Nucleus accumbens (tissue), 56 donors: ENCODE measurements around the gene UPF2.
A peak's percentile ranks its signal among the peaks of the same experiment; 100 is the strongest.
"Not testable (repeated sequence)": the region's sequence is repeated elsewhere in the genome, so short reads cannot be mapped to it uniquely, and the experiment has no call there.

Experiments
- DNase-seq, 56 donors: peaks; one replicate each; lab custom pipeline; 2025; lab: John Stamatoyannopoulos, UW

The UPF2 gene

GRCh38 chr10:11982253-11982652, 60.4 kb downstream of the UPF2 start:
- DNase-seq: no peak

- no peak for DNase-seq
These were observed 66.8 kb downstream of the UPF2 start for GRCh38 chr10:11975795-11976194.

- DNase-seq: not testable (repeated sequence)
These were observed 70.1 kb downstream of the UPF2 start for GRCh38 chr10:11972523-11972922.

- no peak for DNase-seq
These were observed 80.4 kb downstream of the UPF2 start for GRCh38 chr10:11962176-11962575.

GRCh38 chr10:11961771-11962170, 80.8 kb downstream of the UPF2 start:
- no peak for DNase-seq

- no peak for DNase-seq
These were observed 82.6 kb downstream of the UPF2 start for GRCh38 chr10:11959966-11960365.

GRCh38 chr10:11958956-11959355, 83.7 kb downstream of the UPF2 start:
- DNase-seq: no peak

- DNase-seq: no peak
These were observed 90.9 kb downstream of the UPF2 start for GRCh38 chr10:11951695-11952094.

- no peak for DNase-seq
These were observed 92.1 kb downstream of the UPF2 start for GRCh38 chr10:11950325-11951018.

- no peak for DNase-seq
These were observed 93.5 kb downstream of the UPF2 start for GRCh38 chr10:11949152-11949551.

GRCh38 chr10:11946652-11947051, 96.0 kb downstream of the UPF2 start:
- DNase-seq: no peak

- DNase-seq: no peak
These were observed 106.0 kb downstream of the UPF2 start for GRCh38 chr10:11936389-11937152.

GRCh38 chr10:11934262-11934661, 108.3 kb downstream of the UPF2 start:
- peak in 1 of 56 donors; percentile 4 for DNase-seq

GRCh38 chr10:11933577-11934223, 108.9 kb downstream of the UPF2 start:
- no peak for DNase-seq

GRCh38 chr10:11931038-11931437, 111.6 kb downstream of the UPF2 start:
- no peak for DNase-seq

- no peak for DNase-seq
These were observed 112.2 kb downstream of the UPF2 start for GRCh38 chr10:11930312-11930978.

- no peak for DNase-seq
These were observed 114.9 kb downstream of the UPF2 start for GRCh38 chr10:11927746-11928145.

- no peak for DNase-seq
These were observed 120.7 kb downstream of the UPF2 start for GRCh38 chr10:11921800-11922392.

- DNase-seq: no peak
These were observed 123.3 kb downstream of the UPF2 start for GRCh38 chr10:11919271-11919670.

- no peak for DNase-seq
These were observed 124.2 kb downstream of the UPF2 start for GRCh38 chr10:11918384-11918783.
